Measurements from ENCODE around the gene RECQL. TPM values are rescaled to one million over a fixed set of nuclear protein-coding genes. Genes with fewer than 3 reads are reported as not detected.

Gene RECQL
- total and polyA plus RNA-seq, 9 of the 15 experiments (the other 6 are each of a cell fraction or from before 2014, with no cell fraction given) = 22.2 to 44.7 (median 28.5) TPM

DNA sequence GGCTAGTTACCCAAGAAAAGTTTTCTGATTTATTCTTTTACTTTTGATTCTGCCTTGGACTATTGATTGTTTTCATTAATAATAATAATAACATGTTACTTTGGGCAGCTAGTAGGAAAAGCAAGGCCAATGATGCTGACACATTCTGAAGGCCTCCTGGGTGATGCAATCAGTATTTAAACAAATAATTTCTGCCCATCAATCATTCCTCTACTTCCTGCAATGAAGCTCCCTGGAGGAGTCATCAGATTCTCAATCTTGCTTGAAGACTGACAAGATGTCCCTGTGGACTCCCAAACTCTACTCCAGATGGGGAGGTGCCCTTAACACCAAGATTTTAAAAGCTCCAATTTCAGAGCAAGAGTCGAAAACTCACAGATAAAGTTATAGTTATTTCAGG, 24.6 kb upstream of the RECQL start, which contains the start of gene SPX (continued):
- TF ChIP-seq JUND (IDR thresholded peaks at IDR 0.05; ENCODE audit: borderline replicate concordance, low read depth, low read length) (0 out of 2 replicates have a peak, but pooled peaks have one; percentile 21), JUND (tag; IDR thresholded peaks at IDR 0.05; ENCODE audit: borderline replicate concordance, low read depth, low read length) (peak; percentile 21; the same call in 1 of the 3 replicates), HCFC1 (IDR thresholded peaks at IDR 0.05; ENCODE audit: low read depth, low read length) (no peak), ZNF740 (CRISPR knock-in tag; IDR thresholded peaks at IDR 0.05) (no peak), ZNF740 (tag; IDR thresholded peaks at IDR 0.05) (no peak), HDAC3 (IDR thresholded peaks at IDR 0.05; ENCODE audit: borderline replicate concordance, partially characterized antibody) (no peak), ZNF589 (CRISPR knock-in tag; IDR thresholded peaks at IDR 0.05; ENCODE audit: low read depth) (no peak), CBX2 (IDR thresholded peaks at IDR 0.05; ENCODE audit: insufficient read depth, low read length, poor library complexity, severe bottlenecking) (no peak), CREB1 (IDR thresholded peaks at IDR 0.05) (no peak), CREB1 (CRISPR knock-in tag; IDR thresholded peaks at IDR 0.05) (no peak), HNRNPUL1 (IDR thresholded peaks at IDR 0.05; ENCODE audit: low read length) (no peak), ZMIZ1 (IDR thresholded peaks at IDR 0.05; ENCODE audit: low read depth in 2 of 2, low read length in 2 of 2) (no peak), TCF3 (CRISPR knock-in tag; IDR thresholded peaks at IDR 0.05) (no peak), ZBTB7A (IDR thresholded peaks at IDR 0.05; ENCODE audit: borderline replicate concordance, control insufficient read depth, low read depth, low read length) (no peak), RCOR1 (IDR thresholded peaks at IDR 0.05; ENCODE audit: borderline replicate concordance in 1 of 2, low read depth in 2 of 2, low read length in 2 of 2) (0 out of 4 replicates have a peak, but pooled peaks of 1 of the 2 experiments have one; percentile 10), ZC3H4 (CRISPR knock-in tag; IDR thresholded peaks at IDR 0.05; ENCODE audit: borderline replicate concordance) (no peak), ZFPM2 (CRISPR knock-in tag; IDR thresholded peaks at IDR 0.05) (no peak)
- TF ChIP-seq, protein P1, sequence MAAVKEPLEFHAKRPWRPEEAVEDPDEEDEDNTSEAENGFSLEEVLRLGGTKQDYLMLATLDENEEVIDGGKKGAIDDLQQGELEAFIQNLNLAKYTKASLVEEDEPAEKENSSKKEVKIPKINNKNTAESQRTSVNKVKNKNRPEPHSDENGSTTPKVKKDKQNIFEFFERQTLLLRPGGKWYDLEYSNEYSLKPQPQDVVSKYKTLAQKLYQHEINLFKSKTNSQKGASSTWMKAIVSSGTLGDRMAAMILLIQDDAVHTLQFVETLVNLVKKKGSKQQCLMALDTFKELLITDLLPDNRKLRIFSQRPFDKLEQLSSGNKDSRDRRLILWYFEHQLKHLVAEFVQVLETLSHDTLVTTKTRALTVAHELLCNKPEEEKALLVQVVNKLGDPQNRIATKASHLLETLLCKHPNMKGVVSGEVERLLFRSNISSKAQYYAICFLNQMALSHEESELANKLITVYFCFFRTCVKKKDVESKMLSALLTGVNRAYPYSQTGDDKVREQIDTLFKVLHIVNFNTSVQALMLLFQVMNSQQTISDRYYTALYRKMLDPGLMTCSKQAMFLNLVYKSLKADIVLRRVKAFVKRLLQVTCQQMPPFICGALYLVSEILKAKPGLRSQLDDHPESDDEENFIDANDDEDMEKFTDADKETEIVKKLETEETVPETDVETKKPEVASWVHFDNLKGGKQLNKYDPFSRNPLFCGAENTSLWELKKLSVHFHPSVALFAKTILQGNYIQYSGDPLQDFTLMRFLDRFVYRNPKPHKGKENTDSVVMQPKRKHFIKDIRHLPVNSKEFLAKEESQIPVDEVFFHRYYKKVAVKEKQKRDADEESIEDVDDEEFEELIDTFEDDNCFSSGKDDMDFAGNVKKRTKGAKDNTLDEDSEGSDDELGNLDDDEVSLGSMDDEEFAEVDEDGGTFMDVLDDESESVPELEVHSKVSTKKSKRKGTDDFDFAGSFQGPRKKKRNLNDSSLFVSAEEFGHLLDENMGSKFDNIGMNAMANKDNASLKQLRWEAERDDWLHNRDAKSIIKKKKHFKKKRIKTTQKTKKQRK (IDR thresholded peaks at IDR 0.05; ENCODE audit: borderline replicate concordance, low read depth, low read length) = no peak
- TF ChIP-seq, protein P2, sequence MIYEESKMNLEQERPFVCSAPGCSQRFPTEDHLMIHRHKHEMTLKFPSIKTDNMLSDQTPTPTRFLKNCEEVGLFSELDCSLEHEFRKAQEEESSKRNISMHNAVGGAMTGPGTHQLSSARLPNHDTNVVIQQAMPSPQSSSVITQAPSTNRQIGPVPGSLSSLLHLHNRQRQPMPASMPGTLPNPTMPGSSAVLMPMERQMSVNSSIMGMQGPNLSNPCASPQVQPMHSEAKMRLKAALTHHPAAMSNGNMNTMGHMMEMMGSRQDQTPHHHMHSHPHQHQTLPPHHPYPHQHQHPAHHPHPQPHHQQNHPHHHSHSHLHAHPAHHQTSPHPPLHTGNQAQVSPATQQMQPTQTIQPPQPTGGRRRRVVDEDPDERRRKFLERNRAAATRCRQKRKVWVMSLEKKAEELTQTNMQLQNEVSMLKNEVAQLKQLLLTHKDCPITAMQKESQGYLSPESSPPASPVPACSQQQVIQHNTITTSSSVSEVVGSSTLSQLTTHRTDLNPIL (CRISPR knock-in tag; IDR thresholded peaks at IDR 0.05) = no peak
